ENCODE measurements around the gene TMEM240. TPM values are rescaled to one million over a fixed set of nuclear protein-coding genes. Genes with fewer than 3 reads are reported as not detected.
"Not testable (repeated sequence)": the region's sequence is repeated elsewhere in the genome, so short reads cannot be mapped to it uniquely, and the experiment has no call there.

Gene TMEM240
- total RNA-seq, 6 experiments from 2014 or later = 2.8 to 5.1 (median 4.1) TPM

GRCh38 chr1:1560178-1560577 is 19.8 kb upstream of the TMEM240 start:
- no peak for TF ChIP-seq CTCF (IDR thresholded peaks at IDR 0.05)
- DNase-seq = no peak
- H3K27ac Mint-ChIP-seq = no peak overlapping the region
- no peaks in the 10 kb centered on the region; the same call in 1 of the 2 replicates for H3K27me3 Mint-ChIP-seq (ENCODE audit: insufficient read depth)
- no peaks in the 10 kb centered on the region for H3K9me3 Mint-ChIP-seq
- H3K36me3 Mint-ChIP-seq (ENCODE audit: low read depth) = peaks cover 25% of the 10 kb centered on the region
- H3K4me1 Mint-ChIP-seq (ENCODE audit: low read depth) = peaks cover 4% of the 10 kb centered on the region
- H3K4me3 Mint-ChIP-seq = no peak overlapping the region

- TF ChIP-seq CTCF (IDR thresholded peaks at IDR 0.05) = no peak
- DNase-seq = no peak
- Mint-ChIP-seq H3K27me3 (ENCODE audit: insufficient read depth) (no peaks in the 10 kb centered on the region; the same call in 1 of the 2 replicates), H3K4me3 (no peak overlapping the region), H3K36me3 (ENCODE audit: low read depth) (peaks cover 18% of the 10 kb centered on the region), H3K27ac (no peak overlapping the region), H3K4me1 (ENCODE audit: low read depth) (peaks cover 11% of the 10 kb centered on the region), H3K9me3 (no peaks in the 10 kb centered on the region)
Measured at GRCh38 chr1:1559066-1559465, 18.6 kb upstream of the TMEM240 start.

- H3K4me3 Mint-ChIP-seq = no peak overlapping the region
- peaks cover 14% of the 10 kb centered on the region for H3K36me3 Mint-ChIP-seq (ENCODE audit: low read depth)
- DNase-seq = no peak
- H3K27ac Mint-ChIP-seq = no peak overlapping the region; the same call in 1 of the 2 replicates
- TF ChIP-seq CTCF (IDR thresholded peaks at IDR 0.05) = no peak
- peaks cover 11% of the 10 kb centered on the region for H3K4me1 Mint-ChIP-seq (ENCODE audit: low read depth)
- H3K9me3 Mint-ChIP-seq = no peaks in the 10 kb centered on the region
- no peaks in the 10 kb centered on the region; the same call in 1 of the 2 replicates for H3K27me3 Mint-ChIP-seq (ENCODE audit: insufficient read depth)
Measured at GRCh38 chr1:1558591-1558990, 18.2 kb upstream of the TMEM240 start.

- not testable (repeated sequence) for H3K27ac Mint-ChIP-seq; H3K4me3 Mint-ChIP-seq; H3K9me3 Mint-ChIP-seq; H3K27me3 Mint-ChIP-seq (ENCODE audit: insufficient read depth); DNase-seq
- Mint-ChIP-seq H3K4me1 (ENCODE audit: low read depth) (peaks cover 11% of the 10 kb centered on the region), H3K36me3 (ENCODE audit: low read depth) (peaks cover 13% of the 10 kb centered on the region)
Measured at GRCh38 chr1:1557688-1558087, 17.3 kb upstream of the TMEM240 start.

GRCh38 chr1:1556961-1557360 is 16.5 kb upstream of the TMEM240 start:
- not testable (repeated sequence) for H3K4me3 Mint-ChIP-seq

GRCh38 chr1:1556505-1556904 is 16.1 kb upstream of the TMEM240 start:
- DNase-seq = no peak

More at GRCh38 chr1:1556961-1557360, 16.5 kb upstream of the TMEM240 start:
- not testable (repeated sequence) for H3K36me3 Mint-ChIP-seq (ENCODE audit: low read depth); DNase-seq; H3K27ac Mint-ChIP-seq; H3K9me3 Mint-ChIP-seq; H3K27me3 Mint-ChIP-seq (ENCODE audit: insufficient read depth)
- peaks cover 12% of the 10 kb centered on the region for H3K4me1 Mint-ChIP-seq (ENCODE audit: low read depth)

More at GRCh38 chr1:1556505-1556904, 16.1 kb upstream of the TMEM240 start:
- no peaks in the 10 kb centered on the region; the same call in 1 of the 2 replicates for H3K27me3 Mint-ChIP-seq (ENCODE audit: insufficient read depth)
- H3K4me1 Mint-ChIP-seq (ENCODE audit: low read depth) = peaks cover 17% of the 10 kb centered on the region
- TF ChIP-seq CTCF (IDR thresholded peaks at IDR 0.05) = no peak
- no peaks in the 10 kb centered on the region for H3K9me3 Mint-ChIP-seq
- no peak overlapping the region for H3K4me3 Mint-ChIP-seq
- H3K27ac Mint-ChIP-seq = no peak overlapping the region
- H3K36me3 Mint-ChIP-seq (ENCODE audit: low read depth) = peaks cover 5% of the 10 kb centered on the region; the same call in 1 of the 2 replicates

Measured in HFFc6 (cell line).